ENCODE measurements around the gene UROC1.

The UROC1 gene

DNA sequence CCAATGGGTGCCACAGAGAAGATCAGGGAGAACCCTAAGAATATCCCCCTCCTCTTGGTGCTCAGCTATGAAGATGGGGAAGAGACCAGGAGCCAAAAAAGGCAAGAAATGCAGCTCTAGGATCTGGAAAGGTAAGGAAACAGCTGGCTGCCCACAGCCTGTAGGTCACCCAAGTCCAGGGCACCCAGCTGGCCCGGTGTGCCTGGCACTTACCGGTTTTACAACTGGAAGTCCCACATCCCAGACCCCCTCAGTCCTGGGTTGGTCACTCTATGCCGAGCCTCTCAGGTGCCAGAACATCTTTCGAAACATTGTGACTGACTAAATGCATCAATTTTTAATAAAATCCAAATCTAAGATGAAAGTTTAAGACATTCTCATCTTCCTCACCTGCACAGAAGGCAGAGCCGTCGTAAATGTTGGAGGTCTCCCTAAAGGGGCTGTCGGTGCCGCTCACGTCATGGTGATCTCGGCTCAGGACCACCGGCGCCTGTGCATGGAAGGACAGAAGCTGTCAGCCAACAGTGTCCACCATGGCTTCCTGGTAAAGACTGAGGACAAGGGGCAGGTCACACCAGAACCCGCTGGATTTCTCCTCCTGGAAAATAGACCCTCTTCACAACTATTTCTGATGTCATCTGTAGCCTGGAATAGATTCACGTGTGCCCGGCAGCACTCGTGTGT is 28.5 kb downstream of the UROC1 start:
- Histone ChIP-seq H2BK120ac (ENCODE audit: low read depth, low read length) (no peak overlapping the region), H3K79me1 (ENCODE audit: low read length) (no peaks in the 10 kb centered on the region), H3K23ac (ENCODE audit: low read length) (no peak overlapping the region), H4K8ac (ENCODE audit: low read depth, low read length) (no peak overlapping the region), H3K27me3 (ENCODE audit: insufficient read depth, low read length, poor library complexity) (no peaks in the 10 kb centered on the region), H3K4me1 (ENCODE audit: control insufficient read depth, low read depth, low read length) (no peaks in the 10 kb centered on the region), H2BK5ac (ENCODE audit: low read length) (no peak overlapping the region), H3K36me3 (ENCODE audit: control insufficient read depth, insufficient read depth, low read length) (no peaks in the 10 kb centered on the region), H4K5ac (ENCODE audit: low read length) (no peak overlapping the region), H3K4ac (ENCODE audit: low read depth, low read length) (no peak overlapping the region), H2AK5ac (ENCODE audit: low read length) (no peak overlapping the region), H2BK15ac (replicated peaks; ENCODE audit: low read depth) (no peak overlapping the region), H3K4me2 (ENCODE audit: low read length) (no peak overlapping the region), H3K79me2 (ENCODE audit: control insufficient read depth, insufficient read depth, low read length) (no peaks in the 10 kb centered on the region), H3K9ac (ENCODE audit: low read length) (no peak overlapping the region), H3K27ac (ENCODE audit: low read depth, low read length) (no peak overlapping the region), H3K4me3 (ENCODE audit: low read length) (no peak overlapping the region), H3K18ac (ENCODE audit: low read length) (no peak overlapping the region), H3K56ac (ENCODE audit: low read length) (no peak overlapping the region)
- no CpG with 5 or more reads among the region's 16 CpGs for WGBS (ENCODE audit: extremely low coverage, insufficient coverage, low lambda C conversion rate)
- DNase-seq, result no peak

- Histone ChIP-seq H3K9ac (ENCODE audit: low read length) (no peak overlapping the region), H3K23ac (ENCODE audit: low read length) (no peak overlapping the region), H4K8ac (ENCODE audit: low read depth, low read length) (no peak overlapping the region), H4K5ac (ENCODE audit: low read length) (no peak overlapping the region), H3K27ac (ENCODE audit: low read depth, low read length) (no peak overlapping the region), H3K18ac (ENCODE audit: low read length) (no peak overlapping the region), H3K56ac (ENCODE audit: low read length) (no peak overlapping the region), H3K36me3 (ENCODE audit: control insufficient read depth, insufficient read depth, low read length) (no peaks in the 10 kb centered on the region), H2AK5ac (ENCODE audit: low read length) (no peak overlapping the region), H2BK120ac (ENCODE audit: low read depth, low read length) (no peak overlapping the region), H3K4me3 (ENCODE audit: low read length) (no peak overlapping the region), H3K4me1 (ENCODE audit: control insufficient read depth, low read depth, low read length) (no peaks in the 10 kb centered on the region), H3K79me2 (ENCODE audit: control insufficient read depth, insufficient read depth, low read length) (no peaks in the 10 kb centered on the region), H3K79me1 (ENCODE audit: low read length) (no peaks in the 10 kb centered on the region), H3K4me2 (ENCODE audit: low read length) (no peak overlapping the region), H2BK15ac (replicated peaks; ENCODE audit: low read depth) (no peak overlapping the region), H3K27me3 (ENCODE audit: insufficient read depth, low read length, poor library complexity) (no peaks in the 10 kb centered on the region), H2BK5ac (ENCODE audit: low read length) (no peak overlapping the region), H3K4ac (ENCODE audit: low read depth, low read length) (no peak overlapping the region)
- no CpG with 5 or more reads among the region's 14 CpGs for WGBS (ENCODE audit: extremely low coverage, insufficient coverage, low lambda C conversion rate)
- DNase-seq, result no peak
These were observed 29.4 kb downstream of the UROC1 start for GRCh38 chr3:126488185-126488584.

- Histone ChIP-seq H3K56ac (ENCODE audit: low read length) (no peak overlapping the region), H3K79me2 (ENCODE audit: control insufficient read depth, insufficient read depth, low read length) (no peaks in the 10 kb centered on the region), H3K18ac (ENCODE audit: low read length) (no peak overlapping the region), H2BK120ac (ENCODE audit: low read depth, low read length) (no peak overlapping the region), H3K23ac (ENCODE audit: low read length) (no peak overlapping the region), H4K8ac (ENCODE audit: low read depth, low read length) (no peak overlapping the region), H3K4me2 (ENCODE audit: low read length) (no peak overlapping the region), H3K36me3 (ENCODE audit: control insufficient read depth, insufficient read depth, low read length) (no peaks in the 10 kb centered on the region), H3K79me1 (ENCODE audit: low read length) (no peaks in the 10 kb centered on the region), H3K4ac (ENCODE audit: low read depth, low read length) (no peak overlapping the region), H3K4me1 (ENCODE audit: control insufficient read depth, low read depth, low read length) (no peaks in the 10 kb centered on the region), H2AK5ac (ENCODE audit: low read length) (no peak overlapping the region), H2BK5ac (ENCODE audit: low read length) (no peak overlapping the region), H3K27ac (ENCODE audit: low read depth, low read length) (no peak overlapping the region), H4K5ac (ENCODE audit: low read length) (no peak overlapping the region), H3K9ac (ENCODE audit: low read length) (no peak overlapping the region), H2BK15ac (replicated peaks; ENCODE audit: low read depth) (no peak overlapping the region), H3K27me3 (ENCODE audit: insufficient read depth, low read length, poor library complexity) (no peaks in the 10 kb centered on the region), H3K4me3 (ENCODE audit: low read length) (no peak overlapping the region)
- peak; percentile 73 for DNase-seq
- no CpG with 5 or more reads among the region's 17 CpGs for WGBS (ENCODE audit: extremely low coverage, insufficient coverage, low lambda C conversion rate)
These were observed 30.3 kb downstream of the UROC1 start for GRCh38 chr3:126487151-126487771.

DNA sequence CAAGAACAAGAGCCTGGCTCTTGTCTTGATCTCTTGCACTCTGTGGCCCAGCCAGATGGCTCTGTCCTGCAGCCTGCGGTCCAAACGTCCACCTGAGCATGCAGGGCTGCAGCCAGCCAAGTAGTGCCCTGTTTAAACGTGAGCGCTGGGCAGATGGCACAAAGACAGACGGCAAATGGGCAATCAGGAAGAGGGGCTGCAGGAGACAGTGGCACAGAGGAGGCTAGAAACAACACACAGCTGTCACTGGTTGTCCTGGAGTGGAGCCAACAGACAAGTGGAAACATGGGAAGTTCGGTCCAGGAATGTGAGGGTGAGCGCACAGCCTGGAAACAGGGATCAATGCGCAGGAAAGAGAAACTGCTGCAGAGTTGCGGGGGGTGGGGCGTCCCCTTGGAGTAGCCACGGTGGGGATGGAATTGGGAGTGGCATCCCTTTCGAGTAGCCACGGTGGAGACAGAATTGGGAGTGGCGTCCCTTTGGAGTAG is 31.2 kb downstream of the UROC1 start:
- no peak overlapping the region for H3K4ac ChIP-seq (ENCODE audit: low read depth, low read length)
- no CpG with 5 or more reads among the region's 14 CpGs for WGBS (ENCODE audit: extremely low coverage, insufficient coverage, low lambda C conversion rate)

DNA sequence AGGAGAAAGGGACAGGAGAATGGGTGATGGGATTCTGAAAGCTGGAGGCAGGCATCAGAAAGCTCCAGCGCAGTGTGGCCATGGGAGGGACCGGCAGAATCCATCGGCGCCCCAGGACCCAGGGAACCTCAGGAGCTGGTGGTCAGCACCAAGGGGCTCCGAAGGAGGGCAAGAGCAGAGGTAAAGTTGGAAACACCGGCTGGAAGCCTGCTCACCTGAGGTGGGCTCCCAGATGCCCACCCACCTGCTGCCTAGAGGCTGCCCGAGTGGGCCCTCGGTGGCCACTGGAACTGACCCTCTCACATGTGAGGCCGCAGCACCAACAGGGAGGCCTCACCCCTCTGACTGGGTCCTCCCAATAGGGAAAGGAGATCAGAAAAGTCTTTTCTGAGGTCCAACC is 31.6 kb downstream of the UROC1 start:
- Histone ChIP-seq H4K5ac (ENCODE audit: low read length) (no peak overlapping the region), H3K9ac (ENCODE audit: low read length) (no peak overlapping the region), H3K56ac (ENCODE audit: low read length) (no peak overlapping the region), H4K8ac (ENCODE audit: low read depth, low read length) (no peak overlapping the region), H3K23ac (ENCODE audit: low read length) (no peak overlapping the region), H2AK5ac (ENCODE audit: low read length) (no peak overlapping the region), H3K36me3 (ENCODE audit: control insufficient read depth, insufficient read depth, low read length) (no peaks in the 10 kb centered on the region), H2BK15ac (replicated peaks; ENCODE audit: low read depth) (no peak overlapping the region), H2BK5ac (ENCODE audit: low read length) (no peak overlapping the region), H2BK120ac (ENCODE audit: low read depth, low read length) (no peak overlapping the region), H3K4me3 (ENCODE audit: low read length) (no peak overlapping the region), H3K18ac (ENCODE audit: low read length) (no peak overlapping the region), H3K4ac (ENCODE audit: low read depth, low read length) (no peak overlapping the region), H3K4me2 (ENCODE audit: low read length) (no peak overlapping the region), H3K79me1 (ENCODE audit: low read length) (no peaks in the 10 kb centered on the region), H3K27ac (ENCODE audit: low read depth, low read length) (no peak overlapping the region), H3K79me2 (ENCODE audit: control insufficient read depth, insufficient read depth, low read length) (no peaks in the 10 kb centered on the region), H3K4me1 (ENCODE audit: control insufficient read depth, low read depth, low read length) (no peaks in the 10 kb centered on the region), H3K27me3 (ENCODE audit: insufficient read depth, low read length, poor library complexity) (no peaks in the 10 kb centered on the region)
- no peak for DNase-seq
- no CpG with 5 or more reads among the region's 9 CpGs for WGBS (ENCODE audit: extremely low coverage, insufficient coverage, low lambda C conversion rate)

More for the DNA sequence above, 31.2 kb downstream of the UROC1 start:
- Histone ChIP-seq H2AK5ac (ENCODE audit: low read length) (no peak overlapping the region), H3K9ac (ENCODE audit: low read length) (no peak overlapping the region), H3K18ac (ENCODE audit: low read length) (no peak overlapping the region), H4K8ac (ENCODE audit: low read depth, low read length) (no peak overlapping the region), H2BK5ac (ENCODE audit: low read length) (no peak overlapping the region), H2BK15ac (replicated peaks; ENCODE audit: low read depth) (no peak overlapping the region), H3K36me3 (ENCODE audit: control insufficient read depth, insufficient read depth, low read length) (no peaks in the 10 kb centered on the region), H3K56ac (ENCODE audit: low read length) (no peak overlapping the region), H2BK120ac (ENCODE audit: low read depth, low read length) (no peak overlapping the region), H3K4me1 (ENCODE audit: control insufficient read depth, low read depth, low read length) (no peaks in the 10 kb centered on the region), H3K79me2 (ENCODE audit: control insufficient read depth, insufficient read depth, low read length) (no peaks in the 10 kb centered on the region), H3K23ac (ENCODE audit: low read length) (no peak overlapping the region), H3K4me3 (ENCODE audit: low read length) (no peak overlapping the region), H4K5ac (ENCODE audit: low read length) (no peak overlapping the region), H3K27me3 (ENCODE audit: insufficient read depth, low read length, poor library complexity) (no peaks in the 10 kb centered on the region), H3K27ac (ENCODE audit: low read depth, low read length) (no peak overlapping the region), H3K4me2 (ENCODE audit: low read length) (no peak overlapping the region), H3K79me1 (ENCODE audit: low read length) (no peaks in the 10 kb centered on the region)
- no peak for DNase-seq

Measured in mesendoderm (in vitro differentiated cells).